SK-N-SH (cell line): ENCODE data around the gene AFAP1. TPM values are rescaled to one million over a fixed set of nuclear protein-coding genes. Genes with fewer than 3 reads are reported as not detected.
A peak's percentile ranks its signal among the peaks of the same experiment; 100 is the strongest.

Source experiments
- CTCF ChIA-PET: fragments of 300-600, 350-600 bp; formaldehyde crosslinking; extraction: SDS; loops from one replicate; lab custom pipeline; 2021; lab: Yijun Ruan, JAX
- POLR2A ChIA-PET: fragments of 350-600 bp; sonication (Branson Sonifier 250); formaldehyde crosslinking; extraction: SDS; loops from one replicate; lab custom pipeline; 2020; ENCODE audit warnings: antibody characterized with exemption, inconsistent platforms; lab: Yijun Ruan, JAX
- DNase-seq: peaks from one replicate; pipeline ENCODE4 v3.0.0; 2012
- H2AFZ ChIP-seq: fragments of 200-600 bp; sonication (generic); 2 replicates; pipeline ENCODE4 v1.8.1; 2016; ENCODE audit warnings: antibody characterized with exemption, mild to moderate bottlenecking, low read depth
- H3F3A ChIP-seq: fragments of 200-600 bp; sonication (generic); replicated peaks from 2 replicates; pipeline ENCODE3; 2016; ENCODE audit warnings: antibody characterized with exemption, mild to moderate bottlenecking; ENCODE audit not compliant: insufficient read depth
- H3K27ac ChIP-seq, 2 experiments: fragments of 200-500 bp in 1 of 2; fragments of 200-600 bp in 1 of 2; sonication (Bioruptor generic) in 1 of 2; sonication (generic), shearing (Covaris generic) in 1 of 2; 2 replicates each; pipeline versions ENCODE4 v1.5.1 to v1.6.1; 2014 to 2016; ENCODE audit warnings: low read depth in 2 of 2, inconsistent platforms in 1 of 2, low read length in 1 of 2, mild to moderate bottlenecking in 1 of 2, mixed read lengths in 1 of 2
- H3K27me3 ChIP-seq: fragments of 200-600 bp; sonication (generic), shearing (Covaris generic); 2 replicates; pipeline ENCODE4 v1.6.1; 2016; ENCODE audit warnings: mixed run types; ENCODE audit not compliant: insufficient read depth
- H3K36me3 ChIP-seq, 2 experiments: fragments of 200-500 bp in 1 of 2; fragments of 200-600 bp in 1 of 2; sonication (Bioruptor generic) in 1 of 2; sonication (generic) in 1 of 2; replicated peaks in 1 of 2; 2 replicates each; pipeline versions ENCODE3 to v1.5.1; 2014 to 2016; ENCODE audit warnings: low read length in 1 of 2, mild to moderate bottlenecking in 1 of 2; ENCODE audit not compliant: insufficient read depth in 2 of 2, control insufficient read depth in 1 of 2
- H3K4me1 ChIP-seq, 2 experiments: fragments of 200-500 bp in 1 of 2; fragments of 200-600 bp in 1 of 2; sonication (Bioruptor generic) in 1 of 2; sonication (generic), shearing (Covaris generic) in 1 of 2; 2 replicates each; pipeline versions ENCODE4 v1.5.1 to v1.6.1; 2014 to 2016; ENCODE audit warnings: low read depth in 1 of 2, low read length in 1 of 2, mixed run types in 1 of 2; ENCODE audit not compliant: insufficient read depth in 2 of 2, control insufficient read depth in 1 of 2
- H3K4me2 ChIP-seq: fragments of 200-600 bp; sonication (generic), shearing (Covaris generic); 2 replicates; pipeline ENCODE4 v1.6.1; 2017; ENCODE audit warnings: mixed run types
- H3K4me3 ChIP-seq, 2 experiments: fragments of 200-500 bp in 1 of 2; fragments of 200-600 bp in 1 of 2; sonication (Bioruptor generic) in 1 of 2; sonication (generic), shearing (Covaris generic) in 1 of 2; 2 replicates each; pipeline versions ENCODE4 v1.5.1 to v1.8.1; 2014 to 2016; ENCODE audit warnings: low read depth in 2 of 2, inconsistent platforms in 1 of 2, low read length in 1 of 2, mild to moderate bottlenecking in 1 of 2, mixed read lengths in 1 of 2, moderate library complexity in 1 of 2
- H3K79me2 ChIP-seq: fragments of 200-600 bp; sonication (generic); 2 replicates; pipeline ENCODE4 v1.8.1; 2017; ENCODE audit warnings: mild to moderate bottlenecking; ENCODE audit not compliant: insufficient read depth
- H3K9ac ChIP-seq: fragments of 200-600 bp; sonication (generic); 2 replicates; pipeline ENCODE4 v1.6.1; 2017; ENCODE audit warnings: mixed run types
- H3K9me2 ChIP-seq: fragments of 200-600 bp; sonication (generic); 2 replicates; pipeline ENCODE4 v1.6.1; 2017; ENCODE audit warnings: mixed run types
- H3K9me3 ChIP-seq: fragments of 200-600 bp; sonication (generic); 2 replicates; pipeline ENCODE4 v1.6.1; 2017; ENCODE audit warnings: mixed run types, mild to moderate bottlenecking, moderate library complexity
- H4K20me1 ChIP-seq: fragments of 200-600 bp; sonication (generic); 2 replicates; pipeline ENCODE4 v1.6.1; 2017; ENCODE audit warnings: mild to moderate bottlenecking, mixed run types; ENCODE audit not compliant: insufficient read depth
- ELF1 ChIP-seq: IDR thresholded peaks from 2 replicates; pipeline ENCODE4 v1.4.0; 2012
- EP300 ChIP-seq, 2 experiments: IDR thresholded peaks; 2 replicates each; pipeline versions ENCODE4 v1.4.0 to v1.6.1; 2012; ENCODE audit warnings: borderline replicate concordance in 1 of 2, low read depth in 1 of 2, low read length in 1 of 2
- FOXM1 ChIP-seq: IDR thresholded peaks from 2 replicates; pipeline ENCODE4 v1.4.0; 2012; ENCODE audit warnings: low read depth, mild to moderate bottlenecking
- GATA2 ChIP-seq: sonication (generic); formaldehyde crosslinking; IDR thresholded peaks from 2 replicates; pipeline ENCODE4 v1.5.0; 2020; ENCODE audit warnings: mild to moderate bottlenecking, missing genetic modification reagents
- MXI1 ChIP-seq: IDR thresholded peaks from 2 replicates; pipeline ENCODE4 v1.6.1; 2012; ENCODE audit warnings: mild to moderate bottlenecking, low read depth, low read length, improper control_type of control experiment
- NFIC ChIP-seq: IDR thresholded peaks from 2 replicates; pipeline ENCODE4 v1.4.0; 2012; ENCODE audit warnings: borderline replicate concordance
- NRF1 ChIP-seq: IDR thresholded peaks from 2 replicates; pipeline ENCODE4 v1.6.1; 2012; ENCODE audit warnings: low read depth, mild to moderate bottlenecking, low read length
- RAD21 ChIP-seq: IDR thresholded peaks from 2 replicates; pipeline ENCODE4 v1.6.1; 2012; ENCODE audit warnings: mild to moderate bottlenecking, low read length
- RCOR1 ChIP-seq: fragments of 150-350 bp; IDR thresholded peaks from 2 replicates; pipeline ENCODE4 v1.6.1; 2017; ENCODE audit warnings: antibody characterized with exemption, low read length
- REST ChIP-seq: IDR thresholded peaks from 2 replicates; pipeline ENCODE4 v1.6.1; 2012; ENCODE audit warnings: mild to moderate bottlenecking, low read depth, low read length, moderate library complexity
- RXRA ChIP-seq: IDR thresholded peaks from 2 replicates; pipeline ENCODE4 v1.4.0; 2012; ENCODE audit warnings: low read depth, mild to moderate bottlenecking, borderline replicate concordance
- SIN3A ChIP-seq: IDR thresholded peaks from 2 replicates; pipeline ENCODE4 v1.6.1; 2012; ENCODE audit warnings: low read depth, mild to moderate bottlenecking, low read length, moderate library complexity, borderline replicate concordance
- SMC3 ChIP-seq: IDR thresholded peaks from 2 replicates; pipeline ENCODE4 v1.6.1; 2012; ENCODE audit warnings: low read depth, low read length, improper control_type of control experiment
- TEAD4 ChIP-seq: IDR thresholded peaks from 2 replicates; pipeline ENCODE4 v1.4.0; 2012; ENCODE audit warnings: mild to moderate bottlenecking, borderline replicate concordance; ENCODE audit not compliant: insufficient read depth
- ZBTB33 ChIP-seq: IDR thresholded peaks from 2 replicates; pipeline ENCODE4 v1.4.0; 2012; ENCODE audit warnings: low read depth, borderline replicate concordance
- WGBS: methylation state at CpG from one replicate; pipeline ENCODE4 v1.1.6; 2017; ENCODE audit warnings: low lambda C conversion rate; 5-methylcytosine and 5-hydroxymethylcytosine counted together
- polyA plus RNA-seq, 3 experiments: library from polyadenylated mRNA; depleted of rRNA; stranded (reverse); fragments of >200 nt; gene quantifications; 2 replicates each; pipeline ENCODE4 v1.2.3, GENCODE V29; 2012

Gene AFAP1
- polyA plus RNA-seq, 1 of the 3 experiments (the other 2 are of a cell fraction), result 67.9 TPM

GRCh38 chr4:7858498-7858897 is 81.2 kb downstream of the AFAP1 start (continued):
- no peak for TF ChIP-seq REST

- H3K4me3 ChIP-seq, result no peak overlapping the region
- H3K4me2 ChIP-seq, result peak overlapping the region; percentile 60
- ChIA-PET POLR2A (no interaction called here), CTCF (no interaction called here)
- no peaks in the 10 kb centered on the region for H3K27me3 ChIP-seq
- 65% methylated on average over 2 of the region's 2 CpGs for WGBS
- H3K36me3 ChIP-seq, result peaks cover 29 to 38% of the 10 kb centered on the region in 2 experiments
- H3K9me2 ChIP-seq, result no peaks in the 10 kb centered on the region
- peaks cover 84% of the 10 kb centered on the region for H3K79me2 ChIP-seq
- no peaks in the 10 kb centered on the region for H3K9me3 ChIP-seq
- no peaks in the 10 kb centered on the region for H4K20me1 ChIP-seq
- peaks cover 71% of the 10 kb centered on the region for H3F3A ChIP-seq
- H3K27ac ChIP-seq, result peak overlapping the region; percentile 85 to 96
- TF ChIP-seq SIN3A, result no peak
- no peak for TF ChIP-seq RAD21
- no peak for TF ChIP-seq TEAD4
- no peak for TF ChIP-seq MXI1
- no peak for TF ChIP-seq RCOR1
- no peak for TF ChIP-seq GATA2 (CRISPR knock-in tag)
- TF ChIP-seq FOXM1, result no peak
- TF ChIP-seq NFIC, result no peak
- TF ChIP-seq SMC3, result no peak
- TF ChIP-seq RXRA, result no peak
- TF ChIP-seq, all 33 proteins: peak for 0
- peak overlapping the region; percentile 43 for H3K9ac ChIP-seq
- H3K4me1 ChIP-seq, result peaks cover 37 to 70% of the 10 kb centered on the region in 2 experiments
- no peak for DNase-seq
- H2AFZ ChIP-seq, result no peak overlapping the region
Observed at GRCh38 chr4:7857993-7858392, 81.7 kb downstream of the AFAP1 start.

GRCh38 chr4:7857238-7857701 is 82.4 kb downstream of the AFAP1 start:
- Histone ChIP-seq H4K20me1 (no peaks in the 10 kb centered on the region), H3K9ac (peak overlapping the region; percentile 43), H3K4me2 (peak overlapping the region; percentile 60), H3F3A (peaks cover 68% of the 10 kb centered on the region), H3K9me2 (no peaks in the 10 kb centered on the region), H2AFZ (no peak overlapping the region), H3K79me2 (peaks cover 85% of the 10 kb centered on the region), H3K4me3 (no peak overlapping the region), H3K27ac (peak overlapping the region; percentile 85 to 96), H3K4me1 (peaks cover 35 to 71% of the 10 kb centered on the region in 2 experiments), H3K9me3 (no peaks in the 10 kb centered on the region), H3K36me3 (peaks cover 36 to 40% of the 10 kb centered on the region in 2 experiments), H3K27me3 (no peaks in the 10 kb centered on the region)
- 26% methylated on average over 8 of the region's 8 CpGs for WGBS
- ChIA-PET CTCF (interaction anchor here (1.4 kb wide), 1 partner anchor 13 kb away, joined by 4 read pairs; no protein-coding TSS in a partner anchor), POLR2A (no interaction called here)
- no peak for DNase-seq
- TF ChIP-seq ZBTB33 (0 out of 2 replicates have a peak, but pooled peaks have one; percentile 17), RCOR1 (no peak), REST (no peak), EP300 (IDR thresholded peaks at IDR 0.05; ENCODE audit: borderline replicate concordance in 1 of 2, low read depth in 1 of 2, low read length in 1 of 2) (peak; percentile 4 to 54; a peak in 1 of 4 replicates), NRF1 (no peak), ELF1 (no peak)
